GM12878 (cell line): ENCODE results near the gene HOOK2. TPM values are rescaled to one million over a fixed set of nuclear protein-coding genes. Genes with fewer than 3 reads are reported as not detected.
"Not testable (repeated sequence)": the region's sequence is repeated elsewhere in the genome, so short reads cannot be mapped to it uniquely, and the experiment has no call there.

Experiments used
- ATAC-seq: fragments of 200-7000 bp; cut with Tn5 transposase; 3 replicates; pipeline ENCODE4 v1.9.1; 2020; ENCODE audit warnings: mild to moderate bottlenecking, moderate library complexity
- BruUV-seq: library from RNA; stranded (reverse); fragments of 400-500 nt; replicated peaks from 2 replicates; lab custom pipeline; 2021; lab: Mats Ljungman, UMichigan
- CTCF ChIA-PET: fragments of 300-600 bp; sonication (Branson Sonifier 250); formaldehyde crosslinking; extraction: SDS; loops from one replicate; lab custom pipeline; 2021; ENCODE audit warnings: inconsistent platforms; lab: Yijun Ruan, JAX
- POLR2A ChIA-PET: fragments of 350-600 bp; formaldehyde crosslinking; extraction: SDS; loops from one replicate; lab custom pipeline; 2021; ENCODE audit warnings: inconsistent platforms; lab: Charles Lee
- RAD21 ChIA-PET: fragments of 300-600 bp; sonication (Branson Sonifier 250); formaldehyde crosslinking; loops from one replicate; lab custom pipeline; 2023; ENCODE audit warnings: antibody characterized with exemption; ENCODE audit not compliant: unreplicated experiment; lab: Charles Lee
- SMC1A ChIA-PET: fragments of 300-600 bp; sonication (Branson Sonifier 250); formaldehyde crosslinking; loops from one replicate; lab custom pipeline; 2023; ENCODE audit not compliant: unreplicated experiment, uncharacterized antibody; lab: Charles Lee
- DNase-seq: peaks from one replicate; pipeline ENCODE4 v3.0.0-alpha.2; 2011; ENCODE audit warnings: low read depth, low spot score
- FAIRE-seq: peaks from 3 replicates; lab custom pipeline; 2011; peaks lifted over from hg19 to GRCh38; lab: Jason Lieb, UNC
- H2AFZ ChIP-seq: 2 replicates; pipeline ENCODE4 v1.6.0; 2011; ENCODE audit warnings: low read depth, low read length, control low read depth; ENCODE audit not compliant: control insufficient read depth
- H3K27ac ChIP-seq: 2 replicates; pipeline ENCODE4 v1.5.1; 2011; ENCODE audit warnings: control low read depth; ENCODE audit not compliant: control insufficient read depth, insufficient read depth
- H3K27me3 ChIP-seq, 2 experiments: replicated peaks in 1 of 2; 2 replicates each; pipeline versions ENCODE4 v1.6.0 to v1.6.1; 2011; ENCODE audit warnings: low read length in 1 of 2; ENCODE audit not compliant: control insufficient read depth in 2 of 2, insufficient read depth in 2 of 2
- H3K36me3 ChIP-seq, 2 experiments: 2 replicates each; pipeline ENCODE4 v1.5.1; 2011; ENCODE audit warnings: low read length in 1 of 2; ENCODE audit not compliant: control insufficient read depth in 2 of 2, insufficient read depth in 2 of 2
- H3K4me1 ChIP-seq: 2 replicates; pipeline ENCODE4 v1.6.1; 2011; ENCODE audit warnings: mild to moderate bottlenecking, low read length, moderate library complexity, mixed read lengths; ENCODE audit not compliant: control insufficient read depth, insufficient read depth
- H3K4me2 ChIP-seq: 2 replicates; pipeline ENCODE4 v1.6.0; 2011; ENCODE audit warnings: control low read depth; ENCODE audit not compliant: control insufficient read depth, insufficient read depth
- H3K4me3 ChIP-seq: fragments of 200-600 bp; sonication (generic); 2 replicates; pipeline ENCODE4 v1.5.1; 2016
- H3K79me2 ChIP-seq: 2 replicates; pipeline ENCODE4 v1.6.0; 2011; ENCODE audit warnings: low read length; ENCODE audit not compliant: control insufficient read depth, insufficient read depth
- H3K9ac ChIP-seq: 2 replicates; pipeline ENCODE4 v1.8.0; 2011; ENCODE audit warnings: low read length, control low read depth, mixed read lengths; ENCODE audit not compliant: control insufficient read depth, insufficient read depth
- H3K9me3 ChIP-seq: replicated peaks from 3 replicates; pipeline ENCODE4 v1.5.1; 2011; ENCODE audit warnings: mild to moderate bottlenecking, low read length; ENCODE audit not compliant: control insufficient read depth, insufficient read depth
- H4K20me1 ChIP-seq: 2 replicates; pipeline ENCODE4 v1.6.0; 2011; ENCODE audit not compliant: control insufficient read depth, insufficient read depth
- ZNF687 ChIP-seq: fragments of 450-650 bp; IDR thresholded peaks from 2 replicates; pipeline ENCODE4 v1.6.1; 2017; ENCODE audit warnings: mild to moderate bottlenecking, moderate library complexity
- WGBS: methylation state at CpG from one replicate; pipeline ENCODE4 v1.1.6; 2016; ENCODE audit warnings: low lambda C conversion rate; ENCODE audit not compliant: insufficient replicate concordance, insufficient coverage; ENCODE audit errors: missing lambda C conversion rate; 5-methylcytosine and 5-hydroxymethylcytosine counted together
- in situ Hi-C: fragments of 300-500 bp; cut with MboI; formaldehyde crosslinking; loops from 9 replicates; pipeline ENCODE4 v1.14.3; 2018; ENCODE audit warnings: mixed read lengths
- intact Hi-C: fragments of 100-400 bp; cut with micrococcal nuclease; formaldehyde crosslinking; loops from one replicate; pipeline ENCODE4 v1.14.2; 2022; ENCODE audit not compliant: unreplicated experiment
- polyA plus RNA-seq, 11 experiments: library from polyadenylated mRNA; depleted of rRNA in 4 of 11; unstranded in 6 of 11; stranded (reverse) in 5 of 11; fragments of >200 nt; fragmentation: Nextera tagmentation in 4 of 11; fragmentation: Illumina TruSeq in 1 of 11; extraction: Ambion mirVana in 4 of 11; extraction: Trizol in 1 of 11; gene quantifications; 1 replicate in 1 of 11; 2 replicates in 10 of 11; pipeline versions ENCODE4 v1.2.1 to v1.2.3, GENCODE V29; 2011 to 2016; ENCODE audit warnings: inconsistent platforms in 2 of 11, missing spikeins in 2 of 11, low read depth in 1 of 11
- total RNA-seq, 4 experiments: library from RNA; depleted of rRNA in 3 of 4; stranded (reverse); fragments of >200 nt in 3 of 4; fragmentation: Illumina TruSeq in 1 of 4; extraction: Trizol in 1 of 4; gene quantifications; 2 replicates each; pipeline versions ENCODE4 v1.2.1 to v1.2.3, GENCODE V29; 2013 to 2021

Gene HOOK2
- total and polyA plus RNA-seq, 10 of the 15 experiments (the other 5 are each of a cell fraction or from before 2014, with no cell fraction given), result 1.5 to 9.6 (median 6.2) TPM

DNA sequence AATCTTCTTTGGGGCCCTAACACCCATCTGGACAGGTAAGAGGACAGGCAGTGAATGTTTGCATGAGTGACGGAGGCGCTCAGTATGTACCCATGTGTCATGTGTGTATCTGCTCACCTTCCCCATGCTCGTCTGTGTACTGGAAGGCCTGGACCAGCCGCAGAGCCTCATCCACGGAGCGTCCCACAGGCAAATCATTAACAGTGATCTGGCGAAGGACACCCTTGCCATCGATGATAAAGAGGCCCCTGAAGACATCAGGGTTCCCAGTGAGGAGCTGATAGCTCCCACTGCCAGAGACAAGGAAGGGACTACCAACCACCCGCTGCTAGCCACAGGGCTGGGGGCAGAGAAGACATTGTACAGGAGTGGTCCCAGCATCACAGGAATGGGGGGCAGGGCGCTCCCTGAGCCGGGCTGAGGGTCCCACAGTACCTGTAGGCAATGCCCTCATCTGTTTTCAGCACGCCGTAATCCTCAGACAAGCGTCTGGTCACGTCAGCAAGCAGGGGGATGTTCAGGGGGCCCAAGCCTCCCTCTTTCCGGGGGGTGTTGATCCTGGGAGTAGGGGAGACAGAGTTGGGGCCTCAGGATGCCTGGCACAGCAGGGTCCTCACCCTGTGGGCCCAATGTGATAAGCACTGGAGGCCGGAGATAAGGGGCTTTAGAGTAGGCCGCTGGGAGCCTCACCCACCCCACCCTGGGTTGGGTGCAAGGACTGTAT, 24.6 kb upstream of the HOOK2 start (continued):
- TF ChIP-seq ZNF687, result no peak

DNA sequence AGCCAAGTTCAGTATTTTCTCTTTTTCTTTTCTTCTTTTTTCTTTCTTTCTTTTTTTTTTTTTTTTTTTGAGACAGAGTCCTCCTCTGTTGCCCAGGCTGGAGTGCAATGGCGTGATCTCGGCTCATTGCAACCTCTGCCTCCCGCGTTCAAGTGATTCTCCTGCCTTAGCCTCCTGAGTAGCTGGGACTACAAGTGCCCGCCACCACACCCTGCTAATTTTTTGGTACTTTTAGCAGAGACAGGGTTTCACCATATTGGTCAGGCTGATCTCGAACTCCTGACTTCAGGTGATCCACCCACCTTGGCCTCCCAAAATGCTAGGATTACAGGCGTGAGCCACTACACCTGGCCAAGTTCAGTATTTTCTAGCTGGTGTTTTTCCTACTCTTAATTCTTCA, 22.3 kb upstream of the HOOK2 start:
- SMC1A ChIA-PET, result interaction anchor here (0.6 to 11.5 kb wide), 7 partner anchors 18 to 1000 kb away, joined by 3 to 240 read pairs (median 4); no protein-coding TSS in a partner anchor
- H3K4me2 ChIP-seq, BruUV-seq, intact Hi-C loops, H3K9ac ChIP-seq, H2AFZ ChIP-seq, ATAC-seq, FAIRE-seq, H3K9me3 ChIP-seq, H3K27me3 ChIP-seq, H3K27ac ChIP-seq, H4K20me1 ChIP-seq, DNase-seq, H3K36me3 ChIP-seq, H3K4me3 ChIP-seq: not testable (repeated sequence)
- RAD21 ChIA-PET, result interaction anchor here (1.7 to 11.4 kb wide), 3 partner anchors 14 to 24 kb away, joined by 5 to 303 read pairs (median 23); partner anchors contain the start of gene HOOK2
- Histone ChIP-seq H3K79me2 (peaks cover 24% of the 10 kb centered on the region), H3K4me1 (peaks cover 28% of the 10 kb centered on the region)
- CTCF ChIA-PET, result interaction anchor here (1.0 to 12.9 kb wide), 9 partner anchors 18 to 809 kb away, joined by 3 to 537 read pairs (median 4); partner anchors contain the start of genes GET3 and HOOK2
- 85% methylated on average over 7 of the region's 7 CpGs for WGBS
- POLR2A ChIA-PET, result interaction anchor here (1.2 to 8.2 kb wide), 2 partner anchors 18 to 63 kb away, joined by 10 to 303 read pairs; partner anchors contain the start of genes HOOK2 and TRIR
- in situ Hi-C loops, result loop anchor here (5.0 kb wide), 1 partner anchor 35 kb away; no protein-coding TSS in a partner anchor
